GM18907 (cell line): Measurements from ENCODE around the gene ALG14.

Experiments used
- ATAC-seq: cut with Tn5 transposase; IDR thresholded peaks from one replicate; pipeline ENCODE4 v1.9.1; 2021; ENCODE audit warnings: mild to moderate bottlenecking, moderate library complexity; ENCODE audit not compliant: unreplicated experiment

Gene ALG14

GRCh38 chr1:94961582-94961981, 111.2 kb downstream of the ALG14 start:
- ATAC-seq = no peak

GRCh38 chr1:94958081-94958480, 114.7 kb downstream of the ALG14 start:
- no peak for ATAC-seq

DNA sequence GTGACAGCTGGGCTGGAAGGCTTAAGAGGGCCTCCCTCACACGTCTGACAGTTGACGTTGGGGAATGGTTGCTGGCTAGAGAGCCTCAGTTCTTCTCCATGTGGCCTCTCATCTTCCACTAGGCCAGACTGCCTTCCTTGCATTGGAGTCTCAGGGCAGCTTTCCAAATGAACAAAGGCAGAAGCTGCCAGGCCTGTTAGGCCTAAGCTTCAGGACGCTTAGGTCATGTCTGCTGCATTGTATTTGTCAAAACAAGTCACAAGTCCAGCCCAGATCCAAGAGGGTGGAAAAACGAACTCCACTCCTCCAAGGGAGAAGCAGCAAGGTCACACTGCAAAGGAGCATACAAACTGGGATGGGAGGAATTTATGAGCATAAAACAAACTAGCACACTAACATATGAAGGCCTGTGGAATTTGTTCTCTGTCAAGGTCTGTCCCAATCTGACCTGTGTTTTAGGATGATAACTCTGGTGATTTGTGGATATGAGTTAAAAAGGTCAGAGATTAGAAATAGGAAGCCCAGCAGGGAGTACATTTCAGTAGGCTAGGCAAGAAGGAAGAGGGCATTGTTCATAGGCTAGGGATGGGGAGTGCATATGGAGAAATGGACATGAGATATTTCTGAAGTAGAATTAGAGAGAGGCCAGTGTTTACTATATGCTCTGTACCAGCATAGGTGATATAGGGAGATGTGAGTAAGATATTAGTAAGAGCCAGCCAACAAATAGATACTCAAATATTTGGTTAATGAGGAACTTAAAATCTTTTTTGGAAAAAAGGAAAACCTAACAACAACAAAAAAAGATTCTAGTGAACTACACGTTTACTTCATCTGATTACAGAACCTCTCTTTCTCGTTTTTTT, 116.8 kb downstream of the ALG14 start:
- no peak for ATAC-seq

- ATAC-seq = no peak
Observed at GRCh38 chr1:94954263-94955220, 118.2 kb downstream of the ALG14 start.

GRCh38 chr1:94953746-94954145, 119.0 kb downstream of the ALG14 start:
- no peak for ATAC-seq

DNA sequence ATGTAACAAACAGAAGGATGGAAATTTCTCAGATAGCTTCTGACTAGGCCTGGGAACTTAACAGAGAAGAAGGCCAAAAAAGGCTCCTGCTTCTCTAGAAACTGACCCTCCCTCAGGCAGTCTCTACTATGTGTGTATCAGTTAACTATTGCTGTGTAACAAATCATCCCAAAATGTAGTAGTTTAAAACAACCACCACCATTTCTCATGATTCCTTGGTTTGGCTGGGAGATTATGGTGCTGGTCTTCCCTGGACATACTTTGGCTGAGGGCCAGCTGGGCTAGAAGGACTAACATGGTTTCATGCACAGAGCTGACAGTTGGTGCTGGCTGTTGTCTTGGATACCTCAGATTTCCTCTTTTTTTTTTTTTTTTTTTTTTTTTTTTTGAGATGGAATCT, 119.6 kb downstream of the ALG14 start:
- ATAC-seq = no peak

GRCh38 chr1:94952539-94952938, 120.2 kb downstream of the ALG14 start:
- no peak for ATAC-seq

GRCh38 chr1:94951509-94952208, 121.1 kb downstream of the ALG14 start:
- ATAC-seq = no peak

- ATAC-seq = no peak
Observed at GRCh38 chr1:94951046-94951445, 121.7 kb downstream of the ALG14 start.

DNA sequence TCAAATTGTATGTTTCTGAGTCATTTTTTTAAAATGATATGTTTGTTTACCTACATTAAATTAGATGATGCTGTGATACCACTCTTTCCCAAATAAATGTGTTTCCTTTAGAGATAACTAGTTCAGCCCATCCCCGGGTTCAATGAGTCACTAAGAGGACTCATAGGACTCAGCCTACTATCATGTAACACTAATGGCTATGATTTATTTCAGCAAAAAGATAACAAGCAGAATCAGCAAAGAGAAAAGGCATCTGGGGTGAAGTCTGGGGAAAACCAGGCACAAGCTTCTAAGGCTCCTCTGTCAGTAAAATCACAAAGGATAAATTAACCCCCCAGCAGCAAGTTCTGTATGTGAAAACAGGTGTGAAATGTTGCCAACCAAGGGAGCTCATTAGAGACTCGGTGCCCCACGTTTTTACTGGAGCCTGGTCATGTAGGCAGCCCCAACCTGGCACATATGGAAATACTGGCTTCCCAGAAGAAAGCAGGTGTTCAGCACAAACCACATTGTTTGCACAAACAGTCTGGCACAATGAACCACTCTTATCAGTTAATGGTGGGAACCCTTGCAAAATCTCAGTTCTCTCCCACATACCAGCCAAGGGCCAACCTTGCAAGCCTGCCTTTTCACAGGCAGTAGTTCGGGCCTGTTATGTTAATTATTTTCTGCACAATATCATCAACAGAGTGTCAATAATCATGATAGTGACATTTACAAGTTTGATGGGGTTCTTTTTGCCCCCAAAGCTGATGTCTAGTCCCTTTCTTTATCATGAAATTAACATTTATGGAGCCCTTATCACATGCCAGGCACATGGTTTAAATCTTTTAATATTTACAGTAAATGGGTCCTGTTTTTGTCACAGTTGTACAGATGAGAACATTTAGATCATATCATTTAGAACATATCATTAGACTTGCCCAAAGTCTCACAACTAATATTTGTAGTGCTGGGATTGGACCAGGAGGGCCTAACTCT, 122.8 kb downstream of the ALG14 start:
- no peak for ATAC-seq

DNA sequence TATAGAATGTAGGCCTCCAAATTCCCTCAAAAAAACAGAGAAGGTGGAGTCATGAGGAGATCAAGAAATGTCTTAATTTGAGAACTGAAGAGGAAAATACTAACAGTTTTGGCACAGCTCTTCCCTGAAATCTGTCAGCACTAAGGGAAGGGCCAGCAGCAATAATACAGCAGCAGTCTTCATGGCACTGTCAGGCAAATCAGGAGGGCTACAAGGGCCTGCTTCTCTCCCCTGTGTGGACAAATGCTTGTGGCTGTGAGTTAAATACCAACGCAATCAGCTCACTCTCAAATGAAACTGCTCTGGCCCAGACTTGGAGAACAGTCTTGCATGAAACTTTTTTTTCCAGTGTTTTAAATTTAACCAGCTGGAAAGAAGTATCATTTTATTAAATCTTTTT, 125.3 kb downstream of the ALG14 start:
- ATAC-seq = no peak

DNA sequence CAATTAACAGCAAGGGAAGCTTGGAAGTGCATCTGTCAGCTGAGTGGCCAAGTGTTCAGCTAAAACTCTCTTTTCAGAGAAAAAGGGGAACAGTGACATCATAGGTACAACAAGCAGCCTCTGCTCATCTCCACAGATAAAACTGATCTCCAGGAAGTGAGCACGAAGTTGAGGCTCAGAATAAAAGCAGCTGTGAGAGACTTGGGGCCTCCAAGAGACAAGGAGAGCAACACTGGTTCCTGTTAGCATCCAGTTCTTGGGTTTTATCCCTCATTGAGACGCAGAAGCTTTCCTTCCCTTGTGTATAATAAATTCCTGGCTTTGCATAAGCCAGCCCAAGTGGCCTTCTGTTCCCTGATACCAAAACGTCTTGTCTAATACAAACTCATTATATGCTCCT, 125.9 kb downstream of the ALG14 start:
- ATAC-seq = no peak

DNA sequence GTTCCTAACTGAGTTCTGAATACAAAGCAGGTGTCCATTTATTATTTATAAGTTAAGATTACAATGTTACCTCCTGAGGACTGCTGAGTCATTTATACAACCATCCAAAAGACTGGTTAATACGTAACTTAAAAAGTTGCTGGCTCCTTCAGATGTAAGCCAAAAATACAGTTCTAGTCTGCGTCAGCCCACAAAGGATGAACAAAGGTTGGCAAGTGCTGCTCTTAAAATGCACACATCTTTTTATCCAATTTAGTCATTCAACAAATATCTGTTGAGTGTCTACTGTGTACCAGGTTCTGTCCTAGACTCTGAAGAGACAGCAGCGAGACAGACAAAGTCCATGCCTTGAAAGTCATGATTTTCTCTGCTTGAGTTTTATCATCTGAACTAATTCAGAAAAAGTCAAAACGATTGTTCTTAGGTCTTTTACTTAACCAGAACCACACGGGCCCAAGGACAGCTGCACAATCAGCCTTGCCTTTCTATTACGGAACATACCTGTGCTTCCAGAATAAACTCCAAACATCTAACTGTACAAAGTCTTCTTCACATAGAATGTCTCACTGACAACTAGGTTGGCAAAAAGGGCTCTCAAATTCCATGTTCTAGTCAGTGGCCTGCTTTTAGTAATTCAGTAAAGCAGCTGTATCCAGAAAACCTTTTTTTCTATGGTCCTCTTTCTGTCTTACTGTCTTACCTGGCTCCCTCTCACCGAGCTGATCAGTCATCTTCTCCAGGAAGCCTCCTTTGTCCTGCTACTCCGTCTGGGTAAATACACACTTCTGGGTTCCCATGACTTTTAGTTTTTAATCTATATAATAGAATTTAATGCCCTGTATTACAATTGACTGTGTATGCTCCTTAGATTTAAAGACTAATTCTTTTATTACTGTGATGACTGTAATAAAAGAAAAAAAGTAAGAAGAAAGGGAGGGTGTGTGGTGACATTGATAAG, 130.3 kb downstream of the ALG14 start:
- peak; percentile 83 for ATAC-seq

- peak; percentile 27 for ATAC-seq
Observed at GRCh38 chr1:94941480-94941879, 131.3 kb downstream of the ALG14 start.

GRCh38 chr1:94940738-94941137, 132.0 kb downstream of the ALG14 start:
- no peak for ATAC-seq

- no peak for ATAC-seq
Observed at GRCh38 chr1:94937820-94938219, 134.9 kb downstream of the ALG14 start.

GRCh38 chr1:94936861-94937620, 135.7 kb downstream of the ALG14 start:
- no peak for ATAC-seq

DNA sequence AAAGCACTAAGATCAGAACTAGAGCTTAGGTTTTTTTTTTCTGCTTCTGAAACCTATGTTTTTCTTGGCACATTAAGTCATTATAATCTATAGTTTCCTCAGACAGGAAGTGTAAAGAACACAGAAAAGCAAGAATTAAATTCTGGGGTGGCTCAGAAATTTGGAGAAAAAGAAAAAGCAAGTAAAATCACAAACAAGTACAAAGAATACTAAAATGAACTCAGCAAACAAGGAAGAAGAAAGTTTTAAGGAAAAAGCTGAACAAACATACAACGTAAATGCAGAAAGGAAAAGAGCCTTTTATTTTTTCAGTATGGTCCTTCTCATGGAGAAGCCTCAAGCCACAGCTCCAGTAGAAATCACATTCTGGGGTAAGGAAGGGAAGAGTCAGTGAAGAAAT, 137.3 kb downstream of the ALG14 start:
- no peak for ATAC-seq
